NT2/D1 (cell line): ENCODE results near the gene PPP1R18.

Experiments
- YY1 ChIP-seq: IDR thresholded peaks from 2 replicates; pipeline ENCODE4 v1.6.1; 2011; ENCODE audit not compliant: insufficient read length, insufficient read depth
- ZNF274 ChIP-seq: IDR thresholded peaks from 2 replicates; pipeline ENCODE4 v1.6.1; 2011; ENCODE audit warnings: mild to moderate bottlenecking, low read depth, low read length

DNA sequence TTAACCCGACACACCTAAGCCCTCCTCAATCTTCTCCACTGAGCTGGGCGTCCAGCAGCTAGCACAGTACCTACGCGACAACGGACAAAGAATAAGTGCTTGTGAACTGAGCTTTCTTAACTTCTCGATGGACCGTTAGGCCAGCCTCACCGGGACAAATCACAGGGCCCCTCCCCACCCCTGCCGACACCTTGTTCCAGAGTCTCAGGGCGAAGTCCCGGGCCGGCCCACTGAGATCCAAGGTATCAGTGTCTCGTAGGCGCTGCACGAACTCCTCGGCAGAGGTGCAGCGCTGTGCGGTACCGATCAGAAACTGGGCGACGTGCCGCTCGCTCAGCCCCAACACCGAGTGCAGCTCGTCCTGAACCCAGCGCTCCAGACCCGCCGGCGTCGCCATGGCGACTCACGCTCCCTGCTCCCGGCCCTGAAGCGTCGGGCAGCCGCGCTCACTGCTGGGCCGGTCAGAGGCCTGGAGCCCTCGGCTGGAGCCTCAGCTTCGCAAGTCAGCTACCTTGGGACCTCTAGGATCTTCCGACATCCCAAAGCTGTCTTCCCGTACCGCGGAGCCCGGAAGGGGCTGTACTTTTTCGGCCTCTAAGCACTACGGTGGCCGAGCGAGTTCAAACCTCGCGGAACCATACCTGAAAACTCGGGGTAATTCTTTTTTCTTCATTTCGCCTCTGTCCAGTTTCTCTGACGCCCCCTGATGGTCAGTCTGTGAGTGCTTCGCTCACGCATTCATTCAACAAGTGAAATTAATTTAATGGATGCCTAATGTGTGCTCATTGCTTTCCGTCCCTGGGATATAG lies 13.8 kb downstream of the PPP1R18 start, which contains the start of gene DHX16:
- TF ChIP-seq YY1 (no peak), ZNF274 (no peak)
